Measurements from ENCODE around the gene PTOV1. TPM values are rescaled to one million over a fixed set of nuclear protein-coding genes. Genes with fewer than 3 reads are reported as not detected.

PTOV1 gene
- total RNA-seq, 1 donor from 2014 or later, result 104 TPM

GRCh38 chr19:49846408-49846807, 4.6 kb upstream of the PTOV1 start:
- Histone ChIP-seq H3K9me3 (replicated peaks) (peaks cover 5% of the 10 kb centered on the region), H3K27me3 (ENCODE audit: low read depth) (no peaks in the 10 kb centered on the region), H3K27ac (replicated peaks) (no peak overlapping the region), H3K4me3 (no peak overlapping the region), H3K36me3 (no peaks in the 10 kb centered on the region), H3K4me1 (peaks cover 13% of the 10 kb centered on the region)
- no peak for TF ChIP-seq CTCF (IDR thresholded peaks at IDR 0.05; ENCODE audit: borderline replicate concordance)
- no peak for DNase-seq
- intact Hi-C loops (cut with micrococcal nuclease), result no loop called here

DNA sequence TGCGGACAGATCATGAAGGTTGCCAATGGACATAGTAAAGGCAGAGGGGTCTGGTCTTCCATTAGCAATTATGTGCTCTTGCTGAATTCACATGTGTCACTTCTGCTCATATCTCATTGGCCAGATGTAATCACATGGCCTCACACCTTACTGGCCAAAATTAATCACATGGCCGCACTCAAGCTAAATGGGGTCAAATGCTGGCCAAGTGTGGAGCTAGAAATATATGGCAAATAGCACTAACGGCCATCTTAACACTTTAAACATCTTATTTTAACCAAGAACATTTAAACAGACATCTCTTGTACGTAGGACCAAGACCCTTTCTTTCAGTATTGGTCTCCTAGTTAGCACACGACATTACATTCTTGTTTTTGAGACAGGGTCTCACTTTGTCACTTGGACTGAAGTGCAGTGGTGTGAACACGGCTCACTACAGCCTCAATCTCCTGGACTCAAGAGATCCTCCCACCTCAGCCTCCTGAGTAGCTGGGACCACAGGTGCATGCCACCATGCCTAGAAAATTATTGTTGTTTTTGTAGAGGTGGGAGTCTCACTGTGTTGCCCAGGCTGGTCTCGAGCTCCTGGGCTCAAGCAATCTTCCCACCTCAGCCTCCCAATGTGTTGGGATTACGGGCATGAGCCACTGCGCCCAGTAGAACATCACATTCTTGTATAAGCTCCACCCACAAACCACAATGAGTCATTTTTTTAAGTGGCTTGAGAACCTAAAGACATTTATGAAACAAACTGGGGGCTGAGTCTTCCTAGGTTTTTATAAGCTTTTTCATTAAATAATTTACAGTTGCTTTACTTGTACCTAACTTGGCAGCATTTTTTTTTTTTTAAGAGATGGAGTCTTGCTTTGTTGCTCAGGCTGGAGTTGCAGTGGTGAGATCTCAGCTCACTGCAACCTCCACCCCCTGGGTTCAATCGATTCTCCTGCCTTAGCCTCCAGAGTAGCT, 2.9 kb upstream of the PTOV1 start:
- H3K27ac ChIP-seq (replicated peaks), result no peak overlapping the region
- H3K9me3 ChIP-seq (replicated peaks), result peaks cover 5% of the 10 kb centered on the region
- H3K4me1 ChIP-seq, result peaks cover 27% of the 10 kb centered on the region
- no peak for TF ChIP-seq CTCF (IDR thresholded peaks at IDR 0.05; ENCODE audit: borderline replicate concordance)
- no peaks in the 10 kb centered on the region for H3K27me3 ChIP-seq (ENCODE audit: low read depth)
- no peak for DNase-seq
- intact Hi-C loops (cut with micrococcal nuclease), result no loop called here
- H3K36me3 ChIP-seq, result no peaks in the 10 kb centered on the region
- no peak overlapping the region for H3K4me3 ChIP-seq

GRCh38 chr19:49848938-49849337, 2.0 kb upstream of the PTOV1 start:
- no peaks in the 10 kb centered on the region for H3K36me3 ChIP-seq
- H3K4me1 ChIP-seq, result peaks cover 36% of the 10 kb centered on the region
- intact Hi-C loops (cut with micrococcal nuclease), result no loop called here
- no peak for TF ChIP-seq CTCF (IDR thresholded peaks at IDR 0.05; ENCODE audit: borderline replicate concordance)
- H3K9me3 ChIP-seq (replicated peaks), result peaks cover 5% of the 10 kb centered on the region
- no peak overlapping the region for H3K27ac ChIP-seq (replicated peaks)
- DNase-seq, result no peak
- no peaks in the 10 kb centered on the region for H3K27me3 ChIP-seq (ENCODE audit: low read depth)
- no peak overlapping the region for H3K4me3 ChIP-seq

DNA sequence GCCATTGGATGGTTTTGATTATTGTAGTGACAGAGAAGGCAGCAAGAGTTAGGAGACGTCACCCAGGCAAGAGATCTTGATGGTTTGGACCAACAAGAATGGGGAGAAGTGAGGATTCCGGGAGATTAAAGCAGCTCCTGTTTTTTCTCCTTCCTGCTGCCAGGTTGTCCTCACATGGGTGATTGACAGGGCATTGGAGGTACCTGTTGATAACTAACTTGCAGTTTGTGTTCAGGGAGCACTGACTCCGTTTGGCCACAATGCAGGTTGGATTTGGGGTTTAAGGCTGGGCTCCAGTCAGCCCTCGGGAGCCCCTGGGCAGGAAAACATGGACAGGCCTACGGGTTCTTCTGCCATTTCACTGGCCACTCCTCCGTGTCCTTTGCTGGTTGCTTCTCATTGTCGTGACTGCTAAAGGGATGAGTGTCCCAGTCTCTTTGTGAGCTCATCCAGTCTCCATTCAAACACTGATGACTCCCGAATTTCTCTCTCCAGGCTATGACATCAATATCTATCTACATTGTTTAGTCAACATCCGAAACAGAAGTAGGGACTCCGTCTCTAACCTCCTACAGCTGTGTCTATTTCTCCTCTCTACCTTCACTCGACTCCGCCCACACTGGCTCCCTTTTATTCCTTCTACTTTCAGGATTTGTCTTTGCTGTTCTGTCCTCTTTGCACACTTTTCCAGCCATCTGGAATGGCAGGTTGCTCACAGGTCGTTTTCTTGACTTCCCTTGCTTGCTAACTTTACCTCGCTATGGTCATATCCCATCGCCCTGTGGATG, 1.3 kb upstream of the PTOV1 start:
- Histone ChIP-seq H3K27ac (replicated peaks) (peak overlapping the region; percentile 99), H3K9me3 (replicated peaks) (peaks cover 5% of the 10 kb centered on the region), H3K4me1 (peaks cover 38% of the 10 kb centered on the region), H3K27me3 (ENCODE audit: low read depth) (no peaks in the 10 kb centered on the region), H3K36me3 (peaks cover 5% of the 10 kb centered on the region), H3K4me3 (peak overlapping the region; percentile 85)
- intact Hi-C loops (cut with micrococcal nuclease), result no loop called here
- DNase-seq, result no peak
- TF ChIP-seq CTCF (IDR thresholded peaks at IDR 0.05; ENCODE audit: borderline replicate concordance), result no peak

DNA sequence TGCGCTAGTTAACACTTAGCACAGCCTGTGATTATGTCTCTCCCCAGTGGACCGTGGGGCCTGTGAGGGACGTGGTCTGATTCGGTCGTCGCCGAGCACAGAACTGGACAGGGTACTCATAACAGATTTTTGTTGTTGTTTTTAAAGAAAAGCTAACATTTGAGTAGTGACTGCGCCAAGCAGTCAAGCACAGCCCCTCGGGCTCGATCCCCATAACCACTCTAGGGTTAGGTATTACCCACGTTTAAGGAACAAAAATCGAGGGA, 805 bp upstream of the PTOV1 start:
- Histone ChIP-seq H3K4me1 (peaks cover 39% of the 10 kb centered on the region), H3K4me3 (peak overlapping the region; percentile 85), H3K36me3 (peaks cover 10% of the 10 kb centered on the region), H3K27me3 (ENCODE audit: low read depth) (no peaks in the 10 kb centered on the region), H3K9me3 (replicated peaks) (peaks cover 5% of the 10 kb centered on the region), H3K27ac (replicated peaks) (peak overlapping the region; percentile 99)
- no peak for TF ChIP-seq CTCF (IDR thresholded peaks at IDR 0.05; ENCODE audit: borderline replicate concordance)
- intact Hi-C loops (cut with micrococcal nuclease), result no loop called here
- DNase-seq, result no peak
